H9 (cell line): Measurements from ENCODE around the gene TMPRSS11B. TPM values are rescaled to one million over a fixed set of nuclear protein-coding genes. Genes with fewer than 3 reads are reported as not detected.

Experiments used
- DNase-seq: peaks from one replicate; pipeline ENCODE4 v3.0.0-alpha.2; 2017
- H2AFZ ChIP-seq: one replicate; pipeline ENCODE4 v1.6.1; 2013; ENCODE audit warnings: mild to moderate bottlenecking, low read length, control low read depth, moderate library complexity
- H2AK5ac ChIP-seq: 2 replicates; pipeline ENCODE4 v1.6.1; 2013; ENCODE audit warnings: low read length, control low read depth, mixed read lengths; ENCODE audit not compliant: insufficient read length
- H2BK120ac ChIP-seq: one replicate; pipeline ENCODE4 v1.6.1; 2013; ENCODE audit warnings: low read depth, mild to moderate bottlenecking, low read length, control low read depth, inconsistent platforms; ENCODE audit not compliant: poor library complexity, severe bottlenecking
- H2BK12ac ChIP-seq: 2 replicates; pipeline ENCODE4 v1.6.1; 2013; ENCODE audit warnings: low read length, control low read depth, mixed read lengths, low read depth; ENCODE audit not compliant: insufficient read length
- H2BK15ac ChIP-seq: 2 replicates; pipeline ENCODE4 v1.6.1; 2013; ENCODE audit warnings: low read depth, low read length, control low read depth
- H2BK20ac ChIP-seq: one replicate; pipeline ENCODE4 v1.6.1; 2013; ENCODE audit warnings: low read depth, mild to moderate bottlenecking, low read length, control low read depth, inconsistent platforms; ENCODE audit not compliant: poor library complexity, severe bottlenecking
- H2BK5ac ChIP-seq: 2 replicates; pipeline ENCODE4 v1.6.1; 2013; ENCODE audit warnings: low read length, control low read depth, mixed read lengths; ENCODE audit not compliant: insufficient read length
- H3K14ac ChIP-seq: 2 replicates; pipeline ENCODE4 v1.6.1; 2013; ENCODE audit warnings: low read length, control low read depth; ENCODE audit not compliant: insufficient read depth
- H3K18ac ChIP-seq: 2 replicates; pipeline ENCODE4 v1.6.1; 2013; ENCODE audit warnings: low read depth, mild to moderate bottlenecking, mixed read lengths, low read length, control low read depth; ENCODE audit not compliant: insufficient read length
- H3K23ac ChIP-seq: 2 replicates; pipeline ENCODE4 v1.6.1; 2013; ENCODE audit warnings: low read length, control low read depth, mixed read lengths, low read depth; ENCODE audit not compliant: insufficient read length
- H3K23me2 ChIP-seq: 2 replicates; pipeline ENCODE4 v1.6.1; 2013; ENCODE audit warnings: low read depth, mild to moderate bottlenecking, mixed read lengths, low read length, control low read depth; ENCODE audit not compliant: insufficient read length, poor library complexity, severe bottlenecking
- H3K27ac ChIP-seq: 2 replicates; pipeline ENCODE4 v1.5.1; 2013; ENCODE audit warnings: low read length, control low read depth, mixed read lengths, low read depth; ENCODE audit not compliant: insufficient read length
- H3K27me3 ChIP-seq: 2 replicates; pipeline ENCODE4 v1.6.1; 2013; ENCODE audit warnings: low read length, control low read depth, inconsistent platforms; ENCODE audit not compliant: insufficient read depth
- H3K4ac ChIP-seq: 2 replicates; pipeline ENCODE4 v1.6.1; 2013; ENCODE audit warnings: low read depth, mild to moderate bottlenecking, control low read depth, inconsistent platforms, low read length, moderate library complexity
- H3K4me1 ChIP-seq: 2 replicates; pipeline ENCODE4 v1.6.1; 2013; ENCODE audit warnings: low read length, control low read depth, inconsistent platforms; ENCODE audit not compliant: insufficient read depth
- H3K4me2 ChIP-seq: 2 replicates; pipeline ENCODE4 v1.6.1; 2013; ENCODE audit warnings: low read length, control low read depth, mixed read lengths; ENCODE audit not compliant: insufficient read length, insufficient read depth
- H3K56ac ChIP-seq: 2 replicates; pipeline ENCODE4 v1.6.1; 2013; ENCODE audit warnings: low read depth, mild to moderate bottlenecking, mixed read lengths, low read length, control low read depth; ENCODE audit not compliant: insufficient read length
- H3K79me1 ChIP-seq: 2 replicates; pipeline ENCODE4 v1.6.1; 2013; ENCODE audit warnings: low read depth, mild to moderate bottlenecking, moderate library complexity, low read length, control low read depth, inconsistent platforms; ENCODE audit not compliant: insufficient read depth, poor library complexity, severe bottlenecking
- H3K79me2 ChIP-seq: 2 replicates; pipeline ENCODE4 v1.6.1; 2013; ENCODE audit warnings: low read length, control low read depth, inconsistent platforms; ENCODE audit not compliant: insufficient read depth
- H3K9ac ChIP-seq: 2 replicates; pipeline ENCODE4 v1.6.1; 2013; ENCODE audit warnings: low read length, control low read depth, mixed read lengths; ENCODE audit not compliant: insufficient read length; ENCODE audit errors: extremely low read depth
- H3K9me3 ChIP-seq: one replicate; pipeline ENCODE4 v1.6.1; 2013; ENCODE audit warnings: low read depth, low read length, inconsistent platforms; ENCODE audit not compliant: control insufficient read depth
- H3T11ph ChIP-seq: one replicate; pipeline ENCODE4 v1.6.1; 2013; ENCODE audit warnings: mild to moderate bottlenecking, low read length, control low read depth, inconsistent platforms
- H4K20me1 ChIP-seq: one replicate; pipeline ENCODE4 v1.6.1; 2013; ENCODE audit not compliant: control insufficient read depth, insufficient read length, insufficient read depth
- H4K5ac ChIP-seq: 2 replicates; pipeline ENCODE4 v1.6.1; 2013; ENCODE audit warnings: low read depth, mild to moderate bottlenecking, mixed read lengths, low read length, control low read depth; ENCODE audit not compliant: insufficient read length
- H4K8ac ChIP-seq: replicated peaks from 2 replicates; pipeline ENCODE4 v1.6.1; 2013; ENCODE audit warnings: low read length, control low read depth, mixed read lengths, low read depth; ENCODE audit not compliant: insufficient read length
- H4K91ac ChIP-seq: 2 replicates; pipeline ENCODE4 v1.6.1; 2013; ENCODE audit warnings: low read depth, mild to moderate bottlenecking, moderate library complexity, mixed read lengths, low read length, control low read depth; ENCODE audit not compliant: insufficient read length
- H3K27ac Mint-ChIP-seq, 3 experiments: 2 replicates in 2 of 3; 3 replicates in 1 of 3; pipeline ENCODE4 v1.8.0; 2020 to 2021; ENCODE audit warnings: mixed read lengths in 3 of 3, mild to moderate bottlenecking in 1 of 3, moderate library complexity in 1 of 3
- H3K27me3 Mint-ChIP-seq: 2 replicates; pipeline ENCODE4 v1.8.0; 2021; ENCODE audit warnings: low read depth, mild to moderate bottlenecking, moderate library complexity, mixed read lengths
- H3K36me3 Mint-ChIP-seq, 3 experiments: 2 replicates in 2 of 3; 3 replicates in 1 of 3; pipeline ENCODE4 v1.8.0; 2020 to 2021; ENCODE audit warnings: low read depth in 3 of 3, mixed read lengths in 3 of 3; ENCODE audit not compliant: insufficient read depth in 1 of 3
- H3K4me1 Mint-ChIP-seq, 2 experiments: 2 replicates each; pipeline ENCODE4 v1.8.0; 2020; ENCODE audit warnings: mixed read lengths in 2 of 2
- H3K4me3 Mint-ChIP-seq, 2 experiments: 2 replicates in 1 of 2; 3 replicates in 1 of 2; pipeline ENCODE4 v1.8.0; 2020 to 2021; ENCODE audit warnings: mild to moderate bottlenecking in 2 of 2, mixed read lengths in 2 of 2, moderate library complexity in 1 of 2
- H3K9me3 Mint-ChIP-seq, 2 experiments: 2 replicates in 1 of 2; 3 replicates in 1 of 2; pipeline ENCODE4 v1.8.0; 2020; ENCODE audit warnings: mild to moderate bottlenecking in 2 of 2, mixed read lengths in 2 of 2, moderate library complexity in 1 of 2
- total RNA-seq: library from RNA; stranded (reverse); gene quantifications from 2 replicates; pipeline ENCODE4 v1.2.1, GENCODE V29; 2021
- TF ChIP-seq, protein P1 (sequence below): fragments of 200-600 bp; sonication (generic); conservative IDR thresholded peaks from 3 replicates; pipeline ENCODE4 v1.8.0; 2021; ENCODE audit warnings: antibody characterized with exemption, mild to moderate bottlenecking

Gene TMPRSS11B
- total RNA-seq, 1 experiment from 2014 or later: not detected

DNA sequence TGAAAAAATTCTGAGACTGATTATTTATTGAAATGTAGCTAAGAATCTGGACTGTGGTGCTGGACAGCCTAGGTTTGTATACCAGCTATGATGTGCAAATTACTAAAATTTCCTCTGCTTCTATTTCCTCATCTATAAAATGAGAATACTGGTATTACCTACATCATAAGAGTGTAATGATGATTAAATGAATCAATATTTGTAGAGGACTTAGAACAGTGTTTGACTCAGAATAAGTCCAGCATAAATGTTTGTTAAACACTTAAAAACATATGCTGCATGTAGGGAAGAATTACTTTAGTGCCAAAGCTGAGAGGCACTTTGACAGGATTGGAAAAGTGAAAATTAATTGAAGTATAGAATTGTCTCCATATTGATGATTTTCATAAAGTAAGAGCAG lies 60.6 kb downstream of the TMPRSS11B start:
- no peak overlapping the region for H2BK12ac ChIP-seq
- Mint-ChIP-seq H3K36me3 (no peaks in the 10 kb centered on the region), H3K4me3 (no peak overlapping the region), H3K27ac (no peak overlapping the region), H3K4me1 (no peaks in the 10 kb centered on the region), H3K9me3 (no peaks in the 10 kb centered on the region), H3K27me3 (no peaks in the 10 kb centered on the region)
- H4K91ac ChIP-seq: no peak overlapping the region
- H3K9me3 ChIP-seq: no peaks in the 10 kb centered on the region
- H3K4me2 ChIP-seq: no peak overlapping the region
- H3K79me2 ChIP-seq: no peaks in the 10 kb centered on the region
- H4K8ac ChIP-seq: no peak overlapping the region
- no peak overlapping the region for H3K23ac ChIP-seq
- H2BK15ac ChIP-seq: no peak overlapping the region
- H3K79me1 ChIP-seq: no peaks in the 10 kb centered on the region
- H4K5ac ChIP-seq: no peak overlapping the region
- H2AK5ac ChIP-seq: no peak overlapping the region
- H3T11ph ChIP-seq: no peak overlapping the region
- H3K9ac ChIP-seq: no peak overlapping the region
- H3K23me2 ChIP-seq: no peaks in the 10 kb centered on the region
- TF ChIP-seq, protein P1, sequence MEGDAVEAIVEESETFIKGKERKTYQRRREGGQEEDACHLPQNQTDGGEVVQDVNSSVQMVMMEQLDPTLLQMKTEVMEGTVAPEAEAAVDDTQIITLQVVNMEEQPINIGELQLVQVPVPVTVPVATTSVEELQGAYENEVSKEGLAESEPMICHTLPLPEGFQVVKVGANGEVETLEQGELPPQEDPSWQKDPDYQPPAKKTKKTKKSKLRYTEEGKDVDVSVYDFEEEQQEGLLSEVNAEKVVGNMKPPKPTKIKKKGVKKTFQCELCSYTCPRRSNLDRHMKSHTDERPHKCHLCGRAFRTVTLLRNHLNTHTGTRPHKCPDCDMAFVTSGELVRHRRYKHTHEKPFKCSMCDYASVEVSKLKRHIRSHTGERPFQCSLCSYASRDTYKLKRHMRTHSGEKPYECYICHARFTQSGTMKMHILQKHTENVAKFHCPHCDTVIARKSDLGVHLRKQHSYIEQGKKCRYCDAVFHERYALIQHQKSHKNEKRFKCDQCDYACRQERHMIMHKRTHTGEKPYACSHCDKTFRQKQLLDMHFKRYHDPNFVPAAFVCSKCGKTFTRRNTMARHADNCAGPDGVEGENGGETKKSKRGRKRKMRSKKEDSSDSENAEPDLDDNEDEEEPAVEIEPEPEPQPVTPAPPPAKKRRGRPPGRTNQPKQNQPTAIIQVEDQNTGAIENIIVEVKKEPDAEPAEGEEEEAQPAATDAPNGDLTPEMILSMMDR: no peak
- no peak overlapping the region for H3K4ac ChIP-seq
- H3K56ac ChIP-seq: no peak overlapping the region
- no peaks in the 10 kb centered on the region for H3K27me3 ChIP-seq
- H3K14ac ChIP-seq: no peak overlapping the region
- H3K4me1 ChIP-seq: no peaks in the 10 kb centered on the region
- H3K18ac ChIP-seq: no peak overlapping the region
- H2AFZ ChIP-seq: no peak overlapping the region
- no peak for DNase-seq
- no peak overlapping the region for H2BK5ac ChIP-seq
- no peaks in the 10 kb centered on the region for H4K20me1 ChIP-seq
- H3K27ac ChIP-seq: no peak overlapping the region
- H2BK20ac ChIP-seq: no peak overlapping the region
- no peak overlapping the region for H2BK120ac ChIP-seq
